ENCODE results near the gene PGD.
"Not testable (repeated sequence)": the region's sequence is repeated elsewhere in the genome, so short reads cannot be mapped to it uniquely, and the experiment has no call there.

PGD gene

DNA sequence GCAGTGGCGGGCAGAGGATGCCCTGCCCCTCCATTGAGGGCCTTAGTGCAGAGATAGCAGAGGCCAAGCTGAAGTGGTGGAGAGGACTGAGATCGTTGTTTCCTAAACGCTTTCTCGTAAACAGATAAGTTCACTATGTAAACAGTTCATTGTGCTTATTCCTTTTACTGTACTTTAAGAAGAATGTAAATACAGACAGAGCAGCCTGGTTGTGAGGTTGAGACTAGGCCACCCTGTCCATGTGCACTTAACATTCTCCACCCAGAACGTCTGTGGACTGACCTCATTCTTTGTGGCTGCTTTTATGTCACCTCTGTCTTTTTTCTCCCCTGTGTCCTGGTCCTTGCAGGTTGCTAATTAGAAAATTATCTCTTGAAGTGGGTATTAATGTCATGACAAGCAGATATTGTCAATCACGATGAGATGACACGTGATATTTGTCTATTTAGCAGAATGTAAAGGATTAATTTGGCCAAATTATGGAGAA lies 39.9 kb downstream of the PGD start:
- no peak for DNase-seq

DNA sequence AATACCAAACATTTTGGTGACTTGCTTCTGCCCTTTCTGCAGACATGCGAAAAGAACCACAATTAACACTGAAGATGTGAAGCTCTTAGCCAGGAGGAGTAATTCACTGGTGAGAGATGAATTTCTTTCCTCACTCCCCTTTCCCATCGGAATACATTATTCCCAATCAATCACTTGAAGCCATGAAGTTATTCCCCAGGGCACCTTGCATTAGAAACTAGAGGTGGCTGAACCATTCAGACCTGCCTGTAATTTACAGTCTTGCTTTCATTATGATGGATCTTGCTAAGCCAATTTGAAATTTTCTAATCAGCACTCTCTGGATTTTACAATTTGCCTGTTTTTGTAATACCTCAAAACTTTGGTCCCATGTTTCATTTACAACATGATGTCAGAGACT lies 41.4 kb downstream of the PGD start:
- no peak for DNase-seq

DNA sequence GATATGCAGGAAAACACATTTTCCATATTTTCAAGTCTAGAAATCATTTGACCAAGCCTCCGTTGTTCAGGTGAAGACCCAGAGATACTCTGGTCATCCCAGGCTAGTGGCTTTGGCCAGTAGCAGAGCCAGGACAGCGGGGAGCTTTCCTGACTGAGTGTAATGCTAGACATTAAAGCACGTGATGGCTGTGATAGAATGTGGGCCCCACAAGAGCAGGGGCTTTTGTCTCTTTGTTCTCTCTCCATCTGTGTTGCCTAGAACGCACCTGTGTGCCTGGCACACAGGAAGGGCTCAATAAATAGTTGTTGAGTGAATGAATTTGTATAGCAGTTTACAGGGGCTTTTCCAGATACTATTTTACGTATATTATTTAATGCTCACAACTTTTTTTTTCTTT lies 41.9 kb downstream of the PGD start:
- DNase-seq = no peak

DNA sequence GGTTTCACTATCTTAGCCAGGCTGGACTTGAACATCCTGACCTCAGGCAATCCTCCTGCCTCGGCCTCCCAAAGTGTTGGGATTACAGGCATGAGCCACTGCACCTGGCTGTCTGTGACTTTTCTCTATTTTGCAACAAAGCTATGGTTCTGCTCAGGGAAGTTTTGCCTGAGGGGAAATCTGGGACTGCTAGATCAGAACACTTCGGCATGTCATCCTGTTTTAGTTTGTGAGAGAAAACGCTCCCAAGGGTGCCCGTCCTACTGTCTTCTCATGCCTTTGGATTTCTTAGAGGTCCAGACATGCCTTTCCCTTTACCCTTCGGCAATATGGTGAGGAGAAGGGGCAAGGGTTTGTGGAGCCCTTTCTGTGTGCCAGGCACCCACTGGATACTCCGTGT lies 45.4 kb downstream of the PGD start:
- DNase-seq = no peak

DNA sequence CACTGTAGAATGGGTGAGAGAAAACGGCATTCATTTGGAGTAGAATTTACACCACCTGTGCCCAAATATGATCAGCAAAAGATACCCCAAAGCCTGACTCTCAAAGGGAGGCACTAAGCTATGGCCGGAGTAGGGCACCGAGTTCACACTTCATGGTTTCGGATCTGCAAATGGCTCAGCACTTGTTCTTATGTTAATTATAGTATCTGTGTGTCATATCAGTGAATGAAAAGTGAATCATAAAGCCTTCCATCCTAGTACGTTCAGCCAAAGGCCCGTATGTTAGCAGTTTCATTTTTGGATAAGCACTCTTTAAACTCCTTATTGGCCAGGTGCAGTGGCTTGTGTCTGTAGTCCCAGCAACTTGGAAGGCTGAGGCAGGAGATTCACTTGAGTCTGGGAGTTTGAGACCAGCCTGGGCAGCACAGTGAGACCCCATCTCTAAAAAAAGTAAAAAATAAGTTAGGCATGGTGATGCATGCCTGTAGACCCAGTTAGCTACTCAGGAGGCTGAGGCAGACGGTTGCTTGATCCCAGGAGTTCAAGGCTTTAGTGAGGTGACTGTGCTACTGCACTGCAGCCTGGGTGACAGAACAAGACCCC lies 46.0 kb downstream of the PGD start:
- peak in 1 of 5 donors; percentile 12 for DNase-seq

DNA sequence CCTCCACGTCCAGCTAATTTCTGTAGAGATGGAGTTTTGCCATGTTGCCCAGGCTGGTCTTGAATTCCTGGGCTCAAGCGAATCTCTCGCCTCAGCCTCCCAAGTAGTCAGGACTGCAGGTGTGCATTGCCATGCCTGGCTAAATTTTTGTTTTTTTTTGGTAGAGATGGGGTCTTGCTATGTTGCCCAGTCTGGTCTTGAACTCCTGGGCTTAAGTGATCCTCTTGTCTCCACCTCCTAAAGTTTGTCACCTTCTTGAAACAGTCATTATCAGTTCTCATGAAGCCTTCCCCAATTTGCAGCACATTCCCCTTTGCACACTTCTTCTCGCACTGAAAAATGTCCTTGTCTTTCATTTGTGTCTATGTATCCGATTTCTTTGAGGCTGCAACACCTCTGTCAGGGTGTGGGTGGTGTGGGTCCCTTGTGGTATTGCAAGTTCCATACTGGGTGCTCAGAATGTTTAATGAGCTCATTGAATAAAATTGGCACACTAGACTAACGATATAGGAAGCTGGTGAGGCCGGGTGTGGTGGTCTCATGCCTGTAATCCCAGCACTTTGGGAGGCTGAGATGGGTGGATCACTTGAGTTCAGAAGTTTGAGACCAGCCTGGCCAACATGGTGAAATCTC lies 48.0 kb downstream of the PGD start:
- DNase-seq = no peak

DNA sequence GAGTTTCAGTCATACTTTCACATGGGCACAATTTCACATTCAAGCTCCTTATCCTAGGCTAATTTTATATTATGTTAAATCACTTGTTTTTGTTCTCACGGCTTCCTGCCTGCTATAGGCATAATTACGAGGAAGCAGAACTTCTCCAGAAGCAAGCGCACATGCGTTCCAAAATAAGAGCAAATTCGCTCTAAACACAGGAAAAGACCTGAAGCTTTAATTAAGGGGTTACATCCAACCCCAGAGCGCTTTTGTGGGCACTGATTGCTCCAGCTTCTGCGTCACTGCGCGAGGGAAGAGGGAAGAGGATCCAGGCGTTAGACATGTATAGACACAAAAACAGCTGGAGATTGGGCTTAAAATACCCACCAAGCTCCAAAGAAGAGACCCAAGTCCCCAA lies 50.9 kb downstream of the PGD start, which contains the start of gene CORT:
CORT (plus strand) TSS at position 281 of the 400 bp plus-strand sequence. CDS start 193 bp downstream, outside the sequence.
- no peak for DNase-seq

DNA sequence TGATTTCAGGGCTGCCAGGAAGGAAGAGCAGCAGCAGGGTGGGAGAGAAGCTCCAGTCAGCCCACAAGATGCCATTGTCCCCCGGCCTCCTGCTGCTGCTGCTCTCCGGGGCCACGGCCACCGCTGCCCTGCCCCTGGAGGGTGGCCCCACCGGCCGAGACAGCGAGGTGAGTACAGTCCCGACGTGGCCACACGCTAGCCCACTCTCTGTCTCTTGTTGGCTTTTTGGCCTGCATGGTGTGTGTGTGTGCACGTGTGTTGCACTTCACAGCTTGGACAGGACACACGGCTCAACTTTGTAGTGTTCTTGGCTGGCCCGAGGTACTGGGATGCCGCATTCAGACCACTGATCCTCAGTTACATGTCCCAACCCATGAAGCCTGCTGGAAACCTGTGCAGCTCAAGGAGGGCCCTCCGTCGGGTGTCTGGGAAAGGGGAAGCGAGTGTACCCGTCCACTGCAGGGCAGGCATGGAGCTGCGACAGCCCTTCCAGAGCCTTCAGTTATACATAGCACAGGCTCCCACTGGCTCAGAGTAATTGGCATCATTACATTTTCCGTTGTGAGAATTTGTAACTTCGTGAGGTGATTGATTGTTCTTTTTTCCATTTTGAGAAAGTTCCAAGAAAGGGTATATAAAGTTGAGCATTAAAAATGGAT lies 51.4 kb downstream of the PGD start:
- no peak for DNase-seq

DNA sequence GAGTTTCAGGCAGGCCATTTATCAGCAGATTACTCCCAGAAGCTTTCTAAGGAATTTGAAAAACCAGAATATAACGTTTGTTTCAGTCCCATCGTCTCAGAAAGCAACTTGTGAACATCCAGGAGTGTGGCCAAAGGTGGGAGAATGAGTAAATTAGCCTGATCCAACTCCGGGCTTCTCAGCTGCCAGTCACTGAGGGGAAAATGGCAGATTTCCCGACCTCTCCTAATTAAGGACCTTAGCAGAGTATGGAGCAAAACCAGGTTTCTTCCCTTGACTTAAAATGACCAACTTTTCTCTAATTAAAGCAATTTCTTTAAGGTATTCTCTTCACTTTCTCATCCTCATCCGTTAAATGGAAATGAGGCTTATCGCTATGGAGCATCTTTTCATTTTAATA lies 52.0 kb downstream of the PGD start:
- DNase-seq = no peak

DNA sequence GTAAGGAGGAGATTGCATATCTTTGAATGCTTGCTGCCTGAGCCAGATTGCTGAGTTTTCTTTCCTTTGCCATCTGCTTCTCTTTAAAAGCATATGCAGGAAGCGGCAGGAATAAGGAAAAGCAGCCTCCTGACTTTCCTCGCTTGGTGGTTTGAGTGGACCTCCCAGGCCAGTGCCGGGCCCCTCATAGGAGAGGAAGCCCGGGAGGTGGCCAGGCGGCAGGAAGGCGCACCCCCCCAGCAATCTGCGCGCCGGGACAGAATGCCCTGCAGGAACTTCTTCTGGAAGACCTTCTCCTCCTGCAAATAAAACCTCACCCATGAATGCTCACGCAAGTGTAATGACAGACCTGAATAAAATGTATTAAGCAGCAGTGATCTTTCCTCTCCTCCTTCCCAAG lies 52.4 kb downstream of the PGD start:
- no peak for DNase-seq

DNA sequence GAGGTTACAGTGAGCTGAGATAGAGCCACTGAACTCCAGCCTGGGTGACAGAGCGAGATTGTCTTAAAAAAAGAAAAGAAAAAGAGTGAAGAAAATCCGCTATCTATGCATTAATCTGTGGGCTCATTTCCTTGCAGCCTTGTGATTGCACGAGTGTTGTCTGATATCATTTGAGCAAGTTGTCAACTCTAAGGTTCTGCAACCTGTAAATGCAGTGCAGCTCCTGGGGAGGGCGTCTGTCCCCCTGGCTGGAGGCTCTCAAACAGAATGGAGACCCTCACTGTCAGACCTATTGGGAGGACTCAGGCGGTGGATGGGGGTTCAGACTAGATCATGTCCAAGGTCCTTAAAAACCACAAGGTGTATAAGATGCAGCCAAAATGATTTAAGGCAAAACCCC lies 57.2 kb downstream of the PGD start:
- DNase-seq = no peak

DNA sequence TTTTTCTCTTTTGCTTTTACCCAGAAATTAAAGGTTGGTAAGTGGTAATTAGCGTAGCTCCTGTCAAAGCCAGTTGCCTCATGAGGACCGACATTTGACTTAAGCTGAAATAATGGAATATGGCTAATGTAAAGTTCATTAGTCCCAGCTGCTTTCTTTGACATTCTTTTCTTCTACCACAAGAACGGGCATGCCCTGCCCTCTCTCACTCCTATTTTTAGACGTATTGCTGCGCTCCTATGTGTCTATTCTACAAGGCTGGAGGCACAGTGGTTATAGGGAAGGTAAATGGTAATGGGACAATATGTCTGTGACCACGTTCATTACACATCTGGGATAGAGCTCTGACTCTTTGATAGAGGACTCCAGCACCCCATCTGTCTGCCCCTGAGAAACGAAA lies 57.8 kb downstream of the PGD start:
- no peak for DNase-seq

DNA sequence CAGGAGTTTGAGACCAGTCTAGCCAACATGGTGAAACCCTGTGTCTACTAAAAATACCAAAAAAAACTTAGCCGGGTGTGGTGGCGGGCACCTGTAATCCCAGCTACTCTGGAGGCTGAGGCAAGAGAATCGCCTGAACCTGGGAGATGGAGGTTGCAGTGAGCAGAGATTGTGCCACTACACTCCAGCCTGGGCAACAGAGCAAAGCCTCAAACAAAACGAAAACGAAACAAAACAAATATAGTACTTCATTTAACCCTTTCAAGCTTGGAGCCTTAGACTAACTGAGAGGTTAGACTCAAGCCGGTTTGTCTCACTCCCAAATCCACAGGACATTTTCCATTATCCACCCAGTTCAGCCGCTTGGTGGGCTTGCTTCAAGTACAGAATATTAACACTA lies 58.6 kb downstream of the PGD start:
- not testable (repeated sequence) for DNase-seq

DNA sequence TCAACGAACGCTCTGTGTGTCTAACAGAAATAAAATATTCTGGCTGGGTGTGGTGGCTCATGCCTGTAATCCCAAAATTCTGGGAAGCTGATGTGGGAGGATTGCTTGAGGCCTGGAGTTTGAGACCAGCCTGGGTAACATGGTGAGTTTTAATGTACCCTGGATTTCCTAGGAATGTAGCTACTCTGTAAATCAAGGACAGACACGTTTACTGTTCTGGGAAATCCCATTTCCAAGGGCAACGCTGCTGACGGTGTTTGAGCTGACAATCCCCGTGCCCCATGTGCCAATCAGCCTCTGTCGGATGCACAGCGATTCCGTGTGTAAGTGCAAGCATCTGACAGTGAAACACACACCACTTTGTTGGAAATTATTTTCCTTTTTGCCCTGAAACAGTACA lies 59.0 kb downstream of the PGD start:
- DNase-seq = no peak

DNA sequence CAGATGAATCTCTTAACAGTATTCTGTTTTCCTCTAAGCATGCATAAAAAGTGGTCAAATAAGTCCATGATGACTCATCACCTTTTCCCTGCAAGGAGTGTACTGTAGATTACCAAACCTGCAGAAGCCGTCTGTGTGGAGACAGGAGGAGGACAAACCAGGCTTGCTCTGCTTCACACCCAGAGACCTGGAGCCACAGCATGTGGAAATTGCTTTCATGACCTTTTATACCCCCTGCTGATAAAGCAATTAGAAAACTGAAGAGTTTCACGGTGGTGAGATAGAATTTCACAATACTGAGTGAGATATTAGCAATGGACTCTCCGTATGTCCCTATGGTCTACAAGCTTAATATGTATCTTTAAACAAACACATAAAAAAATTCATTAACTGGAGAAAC lies 60.3 kb downstream of the PGD start:
- no peak for DNase-seq

DNA sequence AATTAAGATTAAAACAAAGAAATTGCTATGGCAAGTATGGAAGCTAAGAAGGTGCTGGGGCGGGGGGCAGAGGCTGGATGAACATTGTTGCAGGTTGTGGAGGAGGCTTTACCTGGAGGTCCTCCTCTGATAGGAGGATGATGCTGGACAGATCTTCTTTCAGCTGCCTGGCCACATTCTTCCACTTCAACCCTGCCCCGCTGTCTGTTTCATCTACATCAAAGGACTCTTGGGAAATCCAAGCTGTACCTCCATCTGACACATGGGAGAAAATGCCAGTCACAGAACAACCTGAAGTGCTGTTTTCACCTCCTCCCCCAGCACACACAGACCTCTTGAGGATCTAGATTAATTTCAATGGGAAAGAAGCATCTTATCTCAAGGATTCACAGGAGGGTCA lies 68.2 kb downstream of the PGD start:
- no peak for DNase-seq

DNA sequence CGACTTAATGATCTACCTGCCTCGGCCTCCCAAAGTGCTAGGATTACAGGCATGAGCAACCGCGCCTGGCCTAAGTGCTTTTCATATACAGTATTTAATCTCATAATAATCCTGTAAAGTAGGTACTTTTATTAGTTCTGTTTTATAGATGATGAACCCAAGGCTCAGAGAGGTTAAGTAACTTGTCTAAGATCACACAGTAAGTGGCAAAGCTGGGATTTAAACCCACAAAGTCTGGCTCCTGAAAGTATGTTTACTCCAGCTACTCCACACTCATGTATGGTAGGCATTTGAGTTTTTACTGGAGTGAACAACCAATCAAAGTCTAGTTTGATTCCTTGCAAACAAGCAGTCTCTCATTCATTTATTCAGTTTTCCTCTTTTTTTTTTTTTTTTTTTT lies 71.2 kb downstream of the PGD start:
- no peak for DNase-seq

Data from T-helper 1 cell (primary cell).